ENCODE data around the gene TBC1D2B. TPM values are rescaled to one million over a fixed set of nuclear protein-coding genes. Genes with fewer than 3 reads are reported as not detected.

Gene TBC1D2B
- total RNA-seq, 1 donor = 52.2 TPM

- DNase-seq (ENCODE audit: low read depth) = no peak
- H3K4me3 ChIP-seq (ENCODE audit: low read depth, low read length) = no peak overlapping the region
- TF ChIP-seq, protein P1, sequence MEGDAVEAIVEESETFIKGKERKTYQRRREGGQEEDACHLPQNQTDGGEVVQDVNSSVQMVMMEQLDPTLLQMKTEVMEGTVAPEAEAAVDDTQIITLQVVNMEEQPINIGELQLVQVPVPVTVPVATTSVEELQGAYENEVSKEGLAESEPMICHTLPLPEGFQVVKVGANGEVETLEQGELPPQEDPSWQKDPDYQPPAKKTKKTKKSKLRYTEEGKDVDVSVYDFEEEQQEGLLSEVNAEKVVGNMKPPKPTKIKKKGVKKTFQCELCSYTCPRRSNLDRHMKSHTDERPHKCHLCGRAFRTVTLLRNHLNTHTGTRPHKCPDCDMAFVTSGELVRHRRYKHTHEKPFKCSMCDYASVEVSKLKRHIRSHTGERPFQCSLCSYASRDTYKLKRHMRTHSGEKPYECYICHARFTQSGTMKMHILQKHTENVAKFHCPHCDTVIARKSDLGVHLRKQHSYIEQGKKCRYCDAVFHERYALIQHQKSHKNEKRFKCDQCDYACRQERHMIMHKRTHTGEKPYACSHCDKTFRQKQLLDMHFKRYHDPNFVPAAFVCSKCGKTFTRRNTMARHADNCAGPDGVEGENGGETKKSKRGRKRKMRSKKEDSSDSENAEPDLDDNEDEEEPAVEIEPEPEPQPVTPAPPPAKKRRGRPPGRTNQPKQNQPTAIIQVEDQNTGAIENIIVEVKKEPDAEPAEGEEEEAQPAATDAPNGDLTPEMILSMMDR (IDR thresholded peaks at IDR 0.05; ENCODE audit: insufficient read depth, low read depth, low read length) = no peak
Measured at GRCh38 chr15:78069052-78069414, 8.5 kb downstream of the TBC1D2B start.

GRCh38 chr15:78067328-78068228, 9.9 kb downstream of the TBC1D2B start:
- peak; percentile 74 for DNase-seq (ENCODE audit: low read depth)
- no peak overlapping the region for H3K4me3 ChIP-seq (ENCODE audit: low read depth, low read length)
- TF ChIP-seq, protein P1 (IDR thresholded peaks at IDR 0.05; ENCODE audit: insufficient read depth, low read depth, low read length) = no peak

DNA sequence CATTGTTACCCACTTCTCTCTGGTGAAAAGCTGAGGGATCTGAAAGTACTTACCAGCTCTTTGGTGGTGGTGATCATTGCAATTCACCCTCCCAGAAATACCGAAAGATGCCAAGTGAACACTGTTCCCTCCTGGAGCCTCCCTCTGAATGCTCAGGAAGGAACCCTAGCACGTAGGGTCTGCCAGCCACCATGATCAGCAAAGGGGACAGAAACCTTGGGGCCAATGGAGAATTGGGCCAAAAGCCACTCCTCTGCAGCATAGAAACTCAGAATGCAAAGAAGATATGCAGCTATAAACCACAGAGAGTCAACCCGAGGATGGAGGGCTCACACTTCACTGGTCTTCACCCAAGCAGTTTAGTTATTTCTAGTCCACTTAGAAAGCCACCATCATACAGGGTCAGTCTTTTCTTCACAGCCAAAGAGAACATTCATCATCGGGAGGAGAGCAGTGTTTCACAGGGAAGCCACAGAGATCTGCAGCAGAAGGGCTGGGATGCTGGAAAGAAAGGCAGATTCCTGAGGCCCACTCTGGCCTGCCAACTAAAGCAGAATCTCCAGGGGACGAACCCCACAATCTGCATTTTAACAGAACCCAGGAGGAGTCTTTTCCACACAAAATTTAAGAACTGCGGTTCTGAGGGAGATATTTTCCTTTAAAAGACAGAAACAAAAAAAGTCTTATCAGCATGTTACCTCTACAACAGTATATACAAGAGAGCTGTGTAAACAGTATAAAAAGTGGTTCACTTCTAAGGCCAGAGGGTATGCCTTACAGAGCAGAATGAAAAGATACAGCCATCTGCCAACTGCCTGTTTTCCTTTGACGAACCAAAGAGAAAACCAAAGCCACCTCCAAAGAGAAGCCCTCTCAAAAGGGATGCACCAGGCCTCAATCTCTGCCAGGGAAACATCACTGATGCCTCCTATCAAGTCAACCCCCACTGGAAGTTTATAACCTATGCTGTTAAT, 11.3 kb downstream of the TBC1D2B start:
- DNase-seq (ENCODE audit: low read depth) = no peak
- H3K4me3 ChIP-seq (ENCODE audit: low read depth, low read length) = no peak overlapping the region
- TF ChIP-seq, protein P1 (IDR thresholded peaks at IDR 0.05; ENCODE audit: insufficient read depth, low read depth, low read length) = no peak

- TF ChIP-seq, protein P1 (IDR thresholded peaks at IDR 0.05; ENCODE audit: insufficient read depth, low read depth, low read length) = no peak
- peak; percentile 100 for DNase-seq (ENCODE audit: low read depth)
Measured at GRCh38 chr15:78065284-78065872, 12.1 kb downstream of the TBC1D2B start.

GRCh38 chr15:78064544-78064943, 13.0 kb downstream of the TBC1D2B start:
- no peak overlapping the region for H3K4me3 ChIP-seq (ENCODE audit: low read depth, low read length)
- TF ChIP-seq, protein P1 (IDR thresholded peaks at IDR 0.05; ENCODE audit: insufficient read depth, low read depth, low read length) = no peak
- DNase-seq (ENCODE audit: low read depth) = peak; percentile 90

More at GRCh38 chr15:78065284-78065872, 12.1 kb downstream of the TBC1D2B start:
- H3K4me3 ChIP-seq (ENCODE audit: low read depth, low read length) = peak overlapping the region; percentile 17

GRCh38 chr15:78063970-78064385, 13.5 kb downstream of the TBC1D2B start:
- DNase-seq (ENCODE audit: low read depth) = peak; percentile 90
- TF ChIP-seq, protein P1 (IDR thresholded peaks at IDR 0.05; ENCODE audit: insufficient read depth, low read depth, low read length) = no peak
- no peak overlapping the region for H3K4me3 ChIP-seq (ENCODE audit: low read depth, low read length)
